Measurements from ENCODE around the gene ACTL7B.

ACTL7B gene

DNA sequence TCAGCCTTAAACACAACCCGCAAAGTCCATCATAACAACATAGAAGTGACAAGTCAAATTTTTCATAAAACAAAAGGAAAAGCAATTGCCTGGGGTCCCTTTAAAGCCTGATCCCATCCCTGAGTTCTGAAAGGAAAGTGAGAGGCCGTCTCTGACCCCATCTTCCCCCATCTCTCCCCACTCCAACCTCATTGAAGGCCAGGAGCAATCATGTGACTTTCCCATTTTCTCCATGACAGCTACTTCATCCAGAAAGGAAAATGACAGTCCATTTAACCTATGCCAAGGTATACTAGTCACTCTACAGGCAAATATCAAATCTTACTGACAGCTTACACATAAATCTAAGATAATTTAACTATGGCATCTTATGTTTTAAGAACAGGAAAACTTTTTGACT is 21.7 kb upstream of the ACTL7B start:
- no peak for DNase-seq (ENCODE audit: low read depth in 1 of 2, low spot score in 1 of 2)
- H3K4me3 ChIP-seq (replicated peaks; ENCODE audit: insufficient read depth, low read length): no peak overlapping the region
- no peak overlapping the region for H3K27ac ChIP-seq (replicated peaks)
- H3K27me3 ChIP-seq (ENCODE audit: insufficient read depth, poor library complexity, severe bottlenecking): no peaks in the 10 kb centered on the region
- TF ChIP-seq SPI1 (IDR thresholded peaks at IDR 0.05; ENCODE audit: borderline replicate concordance, low read depth) (no peak), GABPA (IDR thresholded peaks at IDR 0.05; ENCODE audit: low read depth) (no peak), POLR2AphosphoS5 (IDR thresholded peaks at IDR 0.05; ENCODE audit: low read depth) (no peak)
- TF ChIP-seq, protein P1, sequence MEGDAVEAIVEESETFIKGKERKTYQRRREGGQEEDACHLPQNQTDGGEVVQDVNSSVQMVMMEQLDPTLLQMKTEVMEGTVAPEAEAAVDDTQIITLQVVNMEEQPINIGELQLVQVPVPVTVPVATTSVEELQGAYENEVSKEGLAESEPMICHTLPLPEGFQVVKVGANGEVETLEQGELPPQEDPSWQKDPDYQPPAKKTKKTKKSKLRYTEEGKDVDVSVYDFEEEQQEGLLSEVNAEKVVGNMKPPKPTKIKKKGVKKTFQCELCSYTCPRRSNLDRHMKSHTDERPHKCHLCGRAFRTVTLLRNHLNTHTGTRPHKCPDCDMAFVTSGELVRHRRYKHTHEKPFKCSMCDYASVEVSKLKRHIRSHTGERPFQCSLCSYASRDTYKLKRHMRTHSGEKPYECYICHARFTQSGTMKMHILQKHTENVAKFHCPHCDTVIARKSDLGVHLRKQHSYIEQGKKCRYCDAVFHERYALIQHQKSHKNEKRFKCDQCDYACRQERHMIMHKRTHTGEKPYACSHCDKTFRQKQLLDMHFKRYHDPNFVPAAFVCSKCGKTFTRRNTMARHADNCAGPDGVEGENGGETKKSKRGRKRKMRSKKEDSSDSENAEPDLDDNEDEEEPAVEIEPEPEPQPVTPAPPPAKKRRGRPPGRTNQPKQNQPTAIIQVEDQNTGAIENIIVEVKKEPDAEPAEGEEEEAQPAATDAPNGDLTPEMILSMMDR (IDR thresholded peaks at IDR 0.05; ENCODE audit: insufficient read depth, low read length): no peak
- TF ChIP-seq, protein P2, sequence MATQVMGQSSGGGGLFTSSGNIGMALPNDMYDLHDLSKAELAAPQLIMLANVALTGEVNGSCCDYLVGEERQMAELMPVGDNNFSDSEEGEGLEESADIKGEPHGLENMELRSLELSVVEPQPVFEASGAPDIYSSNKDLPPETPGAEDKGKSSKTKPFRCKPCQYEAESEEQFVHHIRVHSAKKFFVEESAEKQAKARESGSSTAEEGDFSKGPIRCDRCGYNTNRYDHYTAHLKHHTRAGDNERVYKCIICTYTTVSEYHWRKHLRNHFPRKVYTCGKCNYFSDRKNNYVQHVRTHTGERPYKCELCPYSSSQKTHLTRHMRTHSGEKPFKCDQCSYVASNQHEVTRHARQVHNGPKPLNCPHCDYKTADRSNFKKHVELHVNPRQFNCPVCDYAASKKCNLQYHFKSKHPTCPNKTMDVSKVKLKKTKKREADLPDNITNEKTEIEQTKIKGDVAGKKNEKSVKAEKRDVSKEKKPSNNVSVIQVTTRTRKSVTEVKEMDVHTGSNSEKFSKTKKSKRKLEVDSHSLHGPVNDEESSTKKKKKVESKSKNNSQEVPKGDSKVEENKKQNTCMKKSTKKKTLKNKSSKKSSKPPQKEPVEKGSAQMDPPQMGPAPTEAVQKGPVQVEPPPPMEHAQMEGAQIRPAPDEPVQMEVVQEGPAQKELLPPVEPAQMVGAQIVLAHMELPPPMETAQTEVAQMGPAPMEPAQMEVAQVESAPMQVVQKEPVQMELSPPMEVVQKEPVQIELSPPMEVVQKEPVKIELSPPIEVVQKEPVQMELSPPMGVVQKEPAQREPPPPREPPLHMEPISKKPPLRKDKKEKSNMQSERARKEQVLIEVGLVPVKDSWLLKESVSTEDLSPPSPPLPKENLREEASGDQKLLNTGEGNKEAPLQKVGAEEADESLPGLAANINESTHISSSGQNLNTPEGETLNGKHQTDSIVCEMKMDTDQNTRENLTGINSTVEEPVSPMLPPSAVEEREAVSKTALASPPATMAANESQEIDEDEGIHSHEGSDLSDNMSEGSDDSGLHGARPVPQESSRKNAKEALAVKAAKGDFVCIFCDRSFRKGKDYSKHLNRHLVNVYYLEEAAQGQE (IDR thresholded peaks at IDR 0.05; ENCODE audit: insufficient replicate concordance, low read depth): no peak

DNA sequence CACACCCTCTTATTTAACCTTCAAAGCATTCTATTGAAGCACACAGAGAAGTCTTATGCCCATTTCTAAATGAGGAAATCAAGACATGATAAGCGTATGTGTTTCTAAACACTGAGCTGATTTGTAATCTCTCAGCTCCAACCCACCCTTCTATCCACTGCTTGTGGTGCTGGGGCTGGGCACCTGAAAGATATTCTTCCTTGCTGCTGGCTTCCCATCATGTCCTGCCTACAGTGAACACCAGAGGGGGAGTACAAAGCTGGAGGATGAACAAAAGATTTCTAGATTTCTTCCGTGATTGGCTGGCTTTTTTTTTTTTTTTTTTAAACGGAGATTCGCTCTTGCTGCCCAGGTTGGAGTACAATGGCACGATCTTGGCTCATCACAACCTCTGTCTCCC is 20.6 kb upstream of the ACTL7B start:
- H3K4me3 ChIP-seq (replicated peaks; ENCODE audit: insufficient read depth, low read length): no peak overlapping the region
- no peaks in the 10 kb centered on the region for H3K27me3 ChIP-seq (ENCODE audit: insufficient read depth, poor library complexity, severe bottlenecking)
- H3K27ac ChIP-seq (replicated peaks): no peak overlapping the region
- no peak for DNase-seq (ENCODE audit: low read depth in 1 of 2, low spot score in 1 of 2)
- TF ChIP-seq, protein P1 (IDR thresholded peaks at IDR 0.05; ENCODE audit: insufficient read depth, low read length): no peak
- TF ChIP-seq GABPA (IDR thresholded peaks at IDR 0.05; ENCODE audit: low read depth) (no peak), POLR2AphosphoS5 (IDR thresholded peaks at IDR 0.05; ENCODE audit: low read depth) (no peak), SPI1 (IDR thresholded peaks at IDR 0.05; ENCODE audit: borderline replicate concordance, low read depth) (no peak)
- TF ChIP-seq, protein P2 (IDR thresholded peaks at IDR 0.05; ENCODE audit: insufficient replicate concordance, low read depth): no peak

DNA sequence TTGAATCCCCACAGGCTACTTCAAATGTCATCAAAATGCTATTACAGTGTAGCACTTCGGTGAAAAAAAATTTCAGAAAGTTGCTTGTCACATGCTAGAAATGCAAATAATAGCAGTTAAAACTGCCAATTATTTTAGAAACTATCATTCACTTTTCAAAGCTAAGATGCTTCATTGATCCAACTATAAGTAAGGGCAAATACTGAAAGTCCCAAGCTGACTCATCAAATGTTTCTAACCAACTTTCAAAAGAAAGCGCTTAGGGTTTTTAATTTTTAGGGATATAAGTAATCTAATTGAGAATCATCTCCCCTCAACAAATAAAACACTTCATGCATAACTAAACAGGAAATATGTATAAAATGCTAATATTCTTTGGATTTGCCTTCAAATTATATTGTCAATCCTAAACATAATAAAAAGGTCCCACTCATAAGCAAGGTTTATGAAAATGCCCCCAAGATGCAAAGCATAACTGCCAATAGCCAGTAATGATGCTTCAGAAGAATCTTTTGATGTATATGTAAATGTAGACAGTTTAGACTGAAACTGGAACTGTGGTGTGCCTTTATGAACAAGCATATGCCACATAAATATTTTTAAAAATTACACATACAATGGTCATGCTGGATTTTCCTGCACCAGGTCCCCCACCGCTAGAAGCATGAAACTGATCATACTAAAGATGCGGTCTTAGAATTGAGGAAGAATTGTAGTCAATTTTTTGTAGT is 18.4 kb upstream of the ACTL7B start:
- no peak for DNase-seq (ENCODE audit: low read depth in 1 of 2, low spot score in 1 of 2)
- Histone ChIP-seq H3K27ac (replicated peaks) (no peak overlapping the region), H3K27me3 (ENCODE audit: insufficient read depth, poor library complexity, severe bottlenecking) (no peaks in the 10 kb centered on the region), H3K4me3 (replicated peaks; ENCODE audit: insufficient read depth, low read length) (no peak overlapping the region)
- TF ChIP-seq, protein P2 (IDR thresholded peaks at IDR 0.05; ENCODE audit: insufficient replicate concordance, low read depth): no peak
- TF ChIP-seq, protein P1 (IDR thresholded peaks at IDR 0.05; ENCODE audit: insufficient read depth, low read length): no peak
- TF ChIP-seq POLR2AphosphoS5 (IDR thresholded peaks at IDR 0.05; ENCODE audit: low read depth) (no peak), SPI1 (IDR thresholded peaks at IDR 0.05; ENCODE audit: borderline replicate concordance, low read depth) (no peak), GABPA (IDR thresholded peaks at IDR 0.05; ENCODE audit: low read depth) (no peak)
